HG03565 (cell line): ENCODE measurements around the gene TCTA.

Experiments
- ATAC-seq: cut with Tn5 transposase; IDR thresholded peaks from one replicate; pipeline ENCODE4 v1.9.1; 2021; ENCODE audit warnings: mild to moderate bottlenecking, moderate library complexity; ENCODE audit not compliant: unreplicated experiment

Gene TCTA

GRCh38 chr3:49410066-49410845 lies 2.0 kb upstream of the TCTA start:
- ATAC-seq, result no peak

DNA sequence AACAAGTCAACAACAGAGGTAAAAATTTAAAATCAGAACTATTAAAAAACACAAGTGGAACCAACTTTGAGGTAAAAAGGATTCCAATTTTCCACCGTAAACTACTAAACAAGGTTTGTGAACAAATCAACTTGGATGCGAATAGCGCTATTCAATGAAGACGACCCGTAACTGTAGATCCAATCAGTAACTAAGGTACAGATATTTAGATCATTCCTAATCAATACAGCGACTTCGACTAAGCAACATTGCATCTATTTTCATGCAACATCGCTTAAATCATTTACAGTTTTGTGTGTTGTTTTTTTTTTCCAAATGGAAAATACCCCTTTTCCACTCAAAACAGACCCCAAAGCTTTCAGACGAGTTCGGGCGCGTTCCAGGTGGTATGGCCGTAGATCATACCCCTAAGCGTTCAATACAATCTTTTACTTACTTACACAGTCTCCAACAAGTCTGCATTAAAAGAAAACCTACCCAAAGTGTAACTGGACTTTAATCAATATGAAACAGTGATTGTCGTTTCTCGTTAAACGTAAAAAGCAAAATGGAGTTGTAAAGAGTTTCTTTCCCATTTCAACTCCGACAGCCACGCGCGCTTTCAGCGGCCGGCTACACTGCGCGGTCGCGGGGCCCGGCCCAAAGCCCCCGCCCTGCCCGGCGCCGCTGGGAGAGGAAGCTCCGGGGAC lies 1.2 kb upstream of the TCTA start:
- ATAC-seq, result no peak

- peak; percentile 16 for ATAC-seq
Observed at GRCh38 chr3:49411535-49411967, 672 bp upstream of the TCTA start.

DNA sequence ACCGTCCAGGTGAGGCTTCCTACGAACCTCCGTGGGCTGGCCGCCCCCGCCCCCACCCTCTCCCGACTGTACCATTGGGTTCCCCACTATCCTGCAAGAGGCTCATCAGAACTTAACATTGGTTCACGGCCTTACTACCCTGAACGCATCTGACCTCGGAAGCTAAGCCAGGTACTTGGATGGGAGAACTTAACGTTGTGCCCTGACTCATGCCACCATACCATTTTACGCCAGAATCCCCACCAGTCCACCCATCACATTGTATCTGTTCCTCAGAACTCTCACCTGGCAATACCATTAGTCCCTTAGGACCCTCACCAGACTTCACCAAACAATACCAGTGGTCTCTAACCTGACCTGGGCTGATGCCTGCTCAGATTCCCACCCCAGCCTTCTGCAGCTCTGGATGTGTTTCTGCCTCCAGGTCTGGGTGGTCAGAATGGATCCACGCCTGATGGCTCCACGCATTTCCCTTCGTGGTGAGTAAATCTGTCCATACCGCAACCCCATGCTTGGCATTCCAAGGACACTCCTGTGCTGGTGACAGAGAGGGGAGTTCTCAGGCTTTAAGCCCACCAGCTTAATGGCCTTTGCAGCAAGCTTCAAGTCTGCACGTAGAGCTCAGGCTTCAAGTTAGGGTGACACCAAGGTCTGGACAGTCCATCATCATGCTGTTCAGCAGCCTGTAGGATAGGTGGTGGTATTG lies 562 bp downstream of the TCTA start:
- no peak for ATAC-seq

DNA sequence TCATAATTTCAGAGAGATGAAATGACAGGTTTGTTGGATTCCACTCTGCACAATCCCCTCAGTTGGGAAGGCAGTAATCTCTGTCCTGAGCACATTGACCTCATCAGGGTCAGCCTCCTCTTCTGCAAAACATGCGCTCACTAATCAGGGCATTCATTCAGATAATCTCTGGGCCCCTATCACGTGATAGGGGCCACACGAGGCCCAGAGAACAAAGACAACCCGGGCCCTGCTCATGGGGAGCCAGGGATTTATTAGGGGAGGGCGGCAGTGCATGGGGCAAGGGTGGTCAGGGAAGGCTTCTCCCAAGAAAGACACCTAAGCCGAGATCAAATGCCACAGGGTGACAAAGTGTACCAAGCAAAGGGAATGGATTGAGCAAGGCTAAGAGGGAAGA lies 1.1 kb downstream of the TCTA start:
- ATAC-seq, result no peak

DNA sequence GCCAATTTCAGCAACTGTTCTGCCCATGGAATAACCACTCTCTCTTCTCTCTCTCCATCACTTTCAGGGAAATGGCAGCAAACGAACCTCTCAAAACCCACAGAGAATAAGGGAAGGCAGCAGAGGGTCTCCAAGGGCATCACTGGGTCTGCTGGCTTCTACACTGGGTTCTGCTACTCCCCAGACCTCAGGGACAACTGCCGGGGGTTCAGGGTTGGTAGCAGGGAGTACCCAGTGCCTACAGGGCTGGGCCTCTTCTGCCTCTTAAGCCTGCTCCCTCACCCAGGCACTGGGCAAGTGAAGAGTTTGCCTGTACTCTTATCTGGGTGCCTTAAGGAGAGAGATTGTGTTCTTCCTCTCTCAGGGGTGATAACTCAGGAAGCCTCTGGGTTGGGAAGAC lies 2.5 kb downstream of the TCTA start:
- ATAC-seq, result no peak

GRCh38 chr3:49415931-49416601 lies 3.8 kb downstream of the TCTA start:
- no peak for ATAC-seq

GRCh38 chr3:49416867-49417266 lies 4.6 kb downstream of the TCTA start:
- no peak for ATAC-seq

- no peak for ATAC-seq
Observed at GRCh38 chr3:49417516-49418120, 5.4 kb downstream of the TCTA start.

- ATAC-seq, result no peak
Observed at GRCh38 chr3:49421890-49422378, 9.7 kb downstream of the TCTA start.

GRCh38 chr3:49422379-49423248 lies 10.4 kb downstream of the TCTA start, which contains the start of gene AMT:
Gene AMT (minus strand): TSS chr3:49422473. CDS start chr3:49422450, 23 bp downstream.
- ATAC-seq, result no peak

- no peak for ATAC-seq
Observed at GRCh38 chr3:49424816-49425215, 12.6 kb downstream of the TCTA start.

DNA sequence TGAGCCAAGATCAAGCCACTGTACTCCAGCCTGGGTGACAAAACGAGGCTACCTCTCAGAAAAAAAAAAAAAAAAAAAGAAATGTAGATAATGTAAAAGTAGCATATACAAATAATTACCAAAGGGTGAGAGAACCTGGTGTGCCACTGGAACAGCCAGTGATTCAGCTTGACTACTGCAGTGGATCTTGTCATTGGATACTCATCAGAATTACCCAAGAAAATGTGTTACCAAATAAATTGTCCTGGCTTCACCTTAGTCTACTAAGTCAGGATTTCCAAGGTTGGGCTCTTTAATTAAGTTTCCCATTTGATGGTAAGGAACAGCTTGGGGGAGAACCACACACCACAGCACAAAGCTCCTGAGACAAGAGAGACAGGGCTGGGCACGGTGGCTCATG lies 15.4 kb downstream of the TCTA start:
- no peak for ATAC-seq

GRCh38 chr3:49428752-49429080 lies 16.5 kb downstream of the TCTA start:
- ATAC-seq, result no peak

GRCh38 chr3:49434731-49435130 lies 22.5 kb downstream of the TCTA start:
- ATAC-seq, result no peak

GRCh38 chr3:49445391-49445790 lies 33.2 kb downstream of the TCTA start:
- no peak for ATAC-seq

- ATAC-seq, result no peak
Observed at GRCh38 chr3:49453621-49454020, 41.4 kb downstream of the TCTA start.

GRCh38 chr3:49454458-49454857 lies 42.2 kb downstream of the TCTA start:
- ATAC-seq, result no peak

DNA sequence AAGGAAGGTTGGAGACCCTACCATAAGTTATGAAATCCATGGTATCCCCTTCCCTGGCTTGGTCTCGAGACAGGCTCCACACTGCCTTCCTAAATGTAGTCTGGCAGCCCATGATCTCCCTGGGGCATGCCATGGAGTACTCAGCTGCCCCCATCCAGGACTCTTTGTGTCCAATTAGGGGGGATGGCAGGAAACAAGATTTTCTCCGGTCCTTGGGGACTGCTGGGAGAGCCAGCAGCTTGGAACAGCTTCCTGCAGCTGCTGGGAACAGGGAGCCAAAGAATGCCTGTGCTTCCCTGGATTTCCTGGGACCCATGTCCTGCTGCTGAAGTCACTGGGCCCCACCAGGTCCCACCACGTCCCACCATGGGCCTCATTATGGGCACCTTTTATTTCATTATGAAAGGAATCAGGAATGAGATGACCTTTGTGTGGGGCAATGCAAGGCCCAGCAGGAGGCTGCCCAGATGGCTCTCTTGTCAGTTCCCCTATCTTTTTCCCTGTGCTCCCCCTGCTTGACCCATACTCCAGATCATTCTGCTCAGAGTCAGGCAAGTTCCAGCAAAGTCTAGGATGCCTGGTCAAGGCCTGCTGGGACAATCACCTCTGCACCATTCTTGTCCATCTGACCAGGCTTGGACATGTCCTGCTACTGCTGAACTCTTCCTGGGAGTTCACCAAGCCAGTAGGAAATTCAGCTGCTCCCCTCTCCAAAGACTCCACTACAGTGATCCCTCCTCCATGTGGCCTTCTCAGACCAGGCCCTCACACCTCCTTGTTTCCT lies 42.9 kb downstream of the TCTA start:
- ATAC-seq, result no peak
